ENCODE data around the gene PLBD2.

GRCh38 chr12:113393749-113394148 lies 35.4 kb downstream of the PLBD2 start:
- TF ChIP-seq EZH2 (IDR thresholded peaks at IDR 0.05; ENCODE audit: borderline replicate concordance, low read depth, low read length, poor library complexity, severe bottlenecking) (no peak), CTCF (conservative IDR thresholded peaks at IDR 0.05; ENCODE audit: low read depth, low read length) (no peak)

Data from A673 (cell line).